ENCODE results near the gene SPEN. TPM values are rescaled to one million over a fixed set of nuclear protein-coding genes. Genes with fewer than 3 reads are reported as not detected.

Gene SPEN
- total and polyA plus RNA-seq, 9 of the 15 experiments (the other 6 are each of a cell fraction or from before 2014, with no cell fraction given) = 5.7 to 87.5 (median 27.2) TPM

GRCh38 chr1:15975805-15976680, 128.5 kb downstream of the SPEN start, which contains the start of gene ZBTB17 (continued):
- TF ChIP-seq ZNF318 (IDR thresholded peaks at IDR 0.05; ENCODE audit: borderline replicate concordance in 1 of 2, low read depth in 1 of 2) = 0 out of 4 replicates have a peak, but pooled peaks of 1 of the 2 experiments have one; percentile 49
- no peak for TF ChIP-seq ZFPM2 (CRISPR knock-in tag; IDR thresholded peaks at IDR 0.05)
- peak; percentile 46; the same call in 1 of the 2 replicates for TF ChIP-seq ZBTB9 (CRISPR knock-in tag; IDR thresholded peaks at IDR 0.05)
- peak; percentile 75 for TF ChIP-seq GMEB1 (CRISPR knock-in tag; IDR thresholded peaks at IDR 0.05)
- no peak for TF ChIP-seq RFX7 (CRISPR knock-in tag; IDR thresholded peaks at IDR 0.05)
- TF ChIP-seq RREB1 (CRISPR knock-in tag; IDR thresholded peaks at IDR 0.05) = no peak

Data from K562 (cell line).